Measurements from ENCODE around the gene ANKRD63. TPM values are rescaled to one million over a fixed set of nuclear protein-coding genes. Genes with fewer than 3 reads are reported as not detected.

Gene ANKRD63
- total and polyA plus RNA-seq, 2 of the 13 experiments (the other 11 are each of a cell fraction or from before 2014, with no cell fraction given): not detected

DNA sequence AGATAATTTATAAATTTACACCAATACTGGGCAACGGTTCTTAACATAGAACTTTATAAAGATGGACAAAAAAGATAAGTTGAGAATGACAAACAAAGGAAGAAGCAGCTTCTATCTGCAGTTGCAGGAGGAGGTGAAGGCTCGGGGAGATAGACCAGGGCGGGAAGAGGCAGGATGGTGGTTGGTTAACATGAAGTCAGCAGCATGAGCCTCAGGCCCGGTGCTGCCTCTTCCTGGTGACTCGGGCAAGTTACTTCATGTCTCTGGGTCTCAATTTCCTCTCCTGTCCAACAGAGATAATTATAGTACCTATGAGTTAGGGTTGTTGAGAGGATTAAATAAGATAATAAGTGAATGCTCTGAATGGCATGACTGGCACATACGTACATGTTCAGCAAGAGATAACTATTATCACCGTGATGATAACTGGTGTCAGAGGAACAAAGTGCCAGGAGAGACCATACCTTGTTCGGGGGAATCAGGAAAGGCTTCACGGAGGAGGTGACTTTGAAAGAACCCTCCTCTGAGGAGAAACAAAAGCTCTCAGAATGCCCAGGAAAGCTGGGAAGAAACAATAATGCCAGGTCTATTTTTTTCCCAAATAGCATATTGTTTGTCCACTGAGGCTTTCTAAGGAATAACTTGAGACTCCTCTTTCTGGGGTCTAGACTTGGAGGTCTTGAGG lies 39.6 kb downstream of the ANKRD63 start:
- H3K4me2 ChIP-seq (ENCODE audit: low read depth, low read length): no peak overlapping the region
- BruUV-seq (replicated peaks): no TSS peak
- WGBS (ENCODE audit: low lambda C conversion rate): 31% methylated on average over 9 of the region's 9 CpGs
- TF ChIP-seq SP5 (CRISPR knock-in tag; IDR thresholded peaks at IDR 0.05; ENCODE audit: borderline replicate concordance, low read depth) (no peak), TBX3 (IDR thresholded peaks at IDR 0.05; ENCODE audit: borderline replicate concordance) (no peak), MED1 (CRISPR knock-in tag; IDR thresholded peaks at IDR 0.05) (no peak), ZFYVE20 (CRISPR knock-in tag; IDR thresholded peaks at IDR 0.05; ENCODE audit: borderline replicate concordance, low read depth) (no peak), RAD21 (CRISPR knock-in tag; IDR thresholded peaks at IDR 0.05) (no peak), PRMT3 (CRISPR knock-in tag; IDR thresholded peaks at IDR 0.05; ENCODE audit: borderline replicate concordance, low read depth) (no peak), CAMTA2 (CRISPR knock-in tag; IDR thresholded peaks at IDR 0.05; ENCODE audit: borderline replicate concordance) (no peak), HNRNPH1 (optimal IDR thresholded peaks at IDR 0.05; ENCODE audit: low read depth, low read length) (no peak), NR1H2 (CRISPR knock-in tag; IDR thresholded peaks at IDR 0.05; ENCODE audit: borderline replicate concordance, low read depth) (no peak), MIER2 (CRISPR knock-in tag; IDR thresholded peaks at IDR 0.05) (no peak), ZNF331 (CRISPR knock-in tag; IDR thresholded peaks at IDR 0.05) (no peak)
- TF ChIP-seq, protein P1, sequence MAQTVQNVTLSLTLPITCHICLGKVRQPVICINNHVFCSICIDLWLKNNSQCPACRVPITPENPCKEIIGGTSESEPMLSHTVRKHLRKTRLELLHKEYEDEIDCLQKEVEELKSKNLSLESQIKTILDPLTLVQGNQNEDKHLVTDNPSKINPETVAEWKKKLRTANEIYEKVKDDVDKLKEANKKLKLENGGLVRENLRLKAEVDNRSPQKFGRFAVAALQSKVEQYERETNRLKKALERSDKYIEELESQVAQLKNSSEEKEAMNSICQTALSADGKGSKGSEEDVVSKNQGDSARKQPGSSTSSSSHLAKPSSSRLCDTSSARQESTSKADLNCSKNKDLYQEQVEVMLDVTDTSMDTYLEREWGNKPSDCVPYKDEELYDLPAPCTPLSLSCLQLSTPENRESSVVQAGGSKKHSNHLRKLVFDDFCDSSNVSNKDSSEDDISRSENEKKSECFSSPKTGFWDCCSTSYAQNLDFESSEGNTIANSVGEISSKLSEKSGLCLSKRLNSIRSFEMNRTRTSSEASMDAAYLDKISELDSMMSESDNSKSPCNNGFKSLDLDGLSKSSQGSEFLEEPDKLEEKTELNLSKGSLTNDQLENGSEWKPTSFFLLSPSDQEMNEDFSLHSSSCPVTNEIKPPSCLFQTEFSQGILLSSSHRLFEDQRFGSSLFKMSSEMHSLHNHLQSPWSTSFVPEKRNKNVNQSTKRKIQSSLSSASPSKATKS (CRISPR knock-in tag; IDR thresholded peaks at IDR 0.05): no peak
- TF ChIP-seq, protein P2, sequence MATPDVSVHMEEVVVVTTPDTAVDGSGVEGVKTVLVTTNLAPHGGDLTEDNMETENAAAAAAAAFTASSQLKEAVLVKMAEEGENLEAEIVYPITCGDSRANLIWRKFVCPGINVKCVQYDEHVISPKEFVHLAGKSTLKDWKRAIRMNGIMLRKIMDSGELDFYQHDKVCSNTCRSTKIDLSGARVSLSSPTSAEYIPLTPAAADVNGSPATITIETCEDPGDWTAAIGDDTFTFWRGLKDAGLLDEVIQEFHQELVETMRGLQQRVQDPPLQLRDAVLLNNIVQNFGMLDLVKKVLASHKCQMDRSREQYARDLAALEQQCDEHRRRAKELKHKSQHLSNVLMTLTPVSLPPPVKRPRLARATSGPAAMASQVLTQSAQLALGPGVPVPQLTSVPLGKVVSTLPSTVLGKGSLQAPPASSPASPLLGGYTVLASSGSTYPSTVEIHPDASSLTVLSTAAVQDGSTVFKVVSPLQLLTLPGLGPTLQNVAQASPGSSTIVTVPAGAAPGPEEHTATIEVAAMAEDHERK (CRISPR knock-in tag; IDR thresholded peaks at IDR 0.05; ENCODE audit: low read depth): no peak
- TF ChIP-seq, protein P3, sequence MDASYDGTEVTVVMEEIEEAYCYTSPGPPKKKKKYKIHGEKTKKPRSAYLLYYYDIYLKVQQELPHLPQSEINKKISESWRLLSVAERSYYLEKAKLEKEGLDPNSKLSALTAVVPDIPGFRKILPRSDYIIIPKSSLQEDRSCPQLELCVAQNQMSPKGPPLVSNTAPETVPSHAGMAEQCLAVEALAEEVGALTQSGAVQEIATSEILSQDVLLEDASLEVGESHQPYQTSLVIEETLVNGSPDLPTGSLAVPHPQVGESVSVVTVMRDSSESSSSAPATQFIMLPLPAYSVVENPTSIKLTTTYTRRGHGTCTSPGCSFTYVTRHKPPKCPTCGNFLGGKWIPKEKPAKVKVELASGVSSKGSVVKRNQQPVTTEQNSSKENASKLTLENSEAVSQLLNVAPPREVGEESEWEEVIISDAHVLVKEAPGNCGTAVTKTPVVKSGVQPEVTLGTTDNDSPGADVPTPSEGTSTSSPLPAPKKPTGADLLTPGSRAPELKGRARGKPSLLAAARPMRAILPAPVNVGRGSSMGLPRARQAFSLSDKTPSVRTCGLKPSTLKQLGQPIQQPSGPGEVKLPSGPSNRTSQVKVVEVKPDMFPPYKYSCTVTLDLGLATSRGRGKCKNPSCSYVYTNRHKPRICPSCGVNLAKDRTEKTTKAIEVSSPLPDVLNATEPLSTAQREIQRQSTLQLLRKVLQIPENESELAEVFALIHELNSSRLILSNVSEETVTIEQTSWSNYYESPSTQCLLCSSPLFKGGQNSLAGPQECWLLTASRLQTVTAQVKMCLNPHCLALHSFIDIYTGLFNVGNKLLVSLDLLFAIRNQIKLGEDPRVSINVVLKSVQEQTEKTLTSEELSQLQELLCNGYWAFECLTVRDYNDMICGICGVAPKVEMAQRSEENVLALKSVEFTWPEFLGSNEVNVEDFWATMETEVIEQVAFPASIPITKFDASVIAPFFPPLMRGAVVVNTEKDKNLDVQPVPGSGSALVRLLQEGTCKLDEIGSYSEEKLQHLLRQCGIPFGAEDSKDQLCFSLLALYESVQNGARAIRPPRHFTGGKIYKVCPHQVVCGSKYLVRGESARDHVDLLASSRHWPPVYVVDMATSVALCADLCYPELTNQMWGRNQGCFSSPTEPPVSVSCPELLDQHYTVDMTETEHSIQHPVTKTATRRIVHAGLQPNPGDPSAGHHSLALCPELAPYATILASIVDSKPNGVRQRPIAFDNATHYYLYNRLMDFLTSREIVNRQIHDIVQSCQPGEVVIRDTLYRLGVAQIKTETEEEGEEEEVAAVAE (CRISPR knock-in tag; IDR thresholded peaks at IDR 0.05; ENCODE audit: borderline replicate concordance): no peak
- TF ChIP-seq, protein P4, sequence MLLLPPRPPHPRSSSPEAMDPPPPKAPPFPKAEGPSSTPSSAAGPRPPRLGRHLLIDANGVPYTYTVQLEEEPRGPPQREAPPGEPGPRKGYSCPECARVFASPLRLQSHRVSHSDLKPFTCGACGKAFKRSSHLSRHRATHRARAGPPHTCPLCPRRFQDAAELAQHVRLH (CRISPR knock-in tag; IDR thresholded peaks at IDR 0.05; ENCODE audit: borderline replicate concordance, low read depth): no peak

More for the DNA sequence above, 39.6 kb downstream of the ANKRD63 start:
- FAIRE-seq (no peak), DNase-seq (ENCODE audit: low spot score) (no peak), ATAC-seq (no peak)
- Histone ChIP-seq H3K4me3 (replicated peaks in 1 of 3; ENCODE audit: insufficient read depth in 1 of 3, low read depth in 2 of 3, low read length in 3 of 3) (no peak overlapping the region), H3K27me3 (ENCODE audit: control insufficient read depth in 1 of 2, insufficient read depth in 2 of 2, low read length in 2 of 2) (peaks cover 9 to 67% of the 10 kb centered on the region in 2 experiments), H3K36me3 (replicated peaks in 1 of 2; ENCODE audit: control insufficient read depth in 1 of 2, insufficient read depth in 2 of 2, low read length in 2 of 2) (no peaks in the 10 kb centered on the region), H3K27ac (ENCODE audit: extremely low read length, insufficient read depth, low read length) (no peak overlapping the region), H4K20me1 (ENCODE audit: insufficient read depth, low read length) (no peaks in the 10 kb centered on the region), H3K9me3 (ENCODE audit: low read length) (no peaks in the 10 kb centered on the region), H3K79me2 (ENCODE audit: insufficient read depth, low read length) (no peaks in the 10 kb centered on the region), H3K9ac (ENCODE audit: insufficient read depth, low read depth, low read length) (no peak overlapping the region), H2AFZ (ENCODE audit: low read length) (no peak overlapping the region), H3K4me1 (ENCODE audit: insufficient read depth, low read length) (peaks cover 35% of the 10 kb centered on the region)
- in situ Hi-C loops (cut with HindIII; ENCODE audit: extremely low pct_ligation_motif_present, low pct_unique_long_range_greater_than_20kb): no loop called here
- ChIA-PET POLR2A (no interaction called here), CTCF (ENCODE audit: low intra/inter-chr PET ratio, low total read pairs) (no interaction called here)
- intact Hi-C loops (cut with micrococcal nuclease; ENCODE audit: unreplicated experiment): no loop called here
